ENCODE results near the gene CC2D2A.

DNA sequence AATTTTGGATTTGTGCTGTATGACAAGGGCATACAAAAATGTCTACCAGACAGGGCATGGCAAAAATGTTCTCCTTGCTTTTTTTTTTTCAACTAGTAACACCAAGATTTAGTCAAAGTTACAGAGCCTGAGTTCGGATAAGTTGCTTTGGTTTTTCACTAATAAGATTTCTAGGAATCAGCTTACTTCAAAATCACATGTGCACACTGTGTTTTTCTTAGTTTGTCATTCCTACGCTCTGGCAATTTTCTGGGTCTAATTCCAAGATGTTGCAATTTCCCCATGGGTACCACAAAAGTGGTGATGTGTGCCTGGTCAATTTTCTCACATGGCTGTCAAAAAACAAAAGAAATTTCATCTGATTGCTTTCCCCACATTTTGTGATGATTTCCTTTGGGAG, 35.6 kb upstream of the CC2D2A start:
- TF ChIP-seq, protein P1, sequence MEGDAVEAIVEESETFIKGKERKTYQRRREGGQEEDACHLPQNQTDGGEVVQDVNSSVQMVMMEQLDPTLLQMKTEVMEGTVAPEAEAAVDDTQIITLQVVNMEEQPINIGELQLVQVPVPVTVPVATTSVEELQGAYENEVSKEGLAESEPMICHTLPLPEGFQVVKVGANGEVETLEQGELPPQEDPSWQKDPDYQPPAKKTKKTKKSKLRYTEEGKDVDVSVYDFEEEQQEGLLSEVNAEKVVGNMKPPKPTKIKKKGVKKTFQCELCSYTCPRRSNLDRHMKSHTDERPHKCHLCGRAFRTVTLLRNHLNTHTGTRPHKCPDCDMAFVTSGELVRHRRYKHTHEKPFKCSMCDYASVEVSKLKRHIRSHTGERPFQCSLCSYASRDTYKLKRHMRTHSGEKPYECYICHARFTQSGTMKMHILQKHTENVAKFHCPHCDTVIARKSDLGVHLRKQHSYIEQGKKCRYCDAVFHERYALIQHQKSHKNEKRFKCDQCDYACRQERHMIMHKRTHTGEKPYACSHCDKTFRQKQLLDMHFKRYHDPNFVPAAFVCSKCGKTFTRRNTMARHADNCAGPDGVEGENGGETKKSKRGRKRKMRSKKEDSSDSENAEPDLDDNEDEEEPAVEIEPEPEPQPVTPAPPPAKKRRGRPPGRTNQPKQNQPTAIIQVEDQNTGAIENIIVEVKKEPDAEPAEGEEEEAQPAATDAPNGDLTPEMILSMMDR (conservative IDR thresholded peaks at IDR 0.05; ENCODE audit: low read depth, low read length): no peak
- no peak for TF ChIP-seq EZH2 (IDR thresholded peaks at IDR 0.05; ENCODE audit: borderline replicate concordance, low read depth, low read length, poor library complexity, severe bottlenecking)
